COLO668 (cell line): Measurements from ENCODE around the gene KRTAP4-7.
"Not testable (repeated sequence)": the region's sequence is repeated elsewhere in the genome, so short reads cannot be mapped to it uniquely, and the experiment has no call there.

Experiments used
- DNase-seq: peaks from one replicate; lab custom pipeline; 2025; ENCODE audit not compliant: unreplicated experiment; lab: John Stamatoyannopoulos, UW

The KRTAP4-7 gene

GRCh38 chr17:41065016-41065689 lies 18.8 kb upstream of the KRTAP4-7 start:
- DNase-seq = not testable (repeated sequence)

GRCh38 chr17:41065829-41066624 lies 17.9 kb upstream of the KRTAP4-7 start, which contains the start of gene KRTAP2-4:
Gene KRTAP2-4 (minus strand): TSS chr17:41065879. CDS start chr17:41065845, 34 bp downstream.
- no peak for DNase-seq

- no peak for DNase-seq
Observed at GRCh38 chr17:41067281-41067680, 16.7 kb upstream of the KRTAP4-7 start.

GRCh38 chr17:41069031-41069430 lies 14.9 kb upstream of the KRTAP4-7 start:
- DNase-seq = no peak

GRCh38 chr17:41071606-41072360 lies 12.2 kb upstream of the KRTAP4-7 start:
- DNase-seq = peak; percentile 11

- no peak for DNase-seq
Observed at GRCh38 chr17:41073676-41074075, 10.3 kb upstream of the KRTAP4-7 start.

GRCh38 chr17:41076788-41077187 lies 7.2 kb upstream of the KRTAP4-7 start:
- DNase-seq = no peak

- no peak for DNase-seq
Observed at GRCh38 chr17:41082626-41083025, 1.3 kb upstream of the KRTAP4-7 start.

GRCh38 chr17:41083427-41083826 lies 523 bp upstream of the KRTAP4-7 start:
- not testable (repeated sequence) for DNase-seq

- DNase-seq = not testable (repeated sequence)
Observed at GRCh38 chr17:41088760-41089352, 4.9 kb downstream of the KRTAP4-7 start.

GRCh38 chr17:41096055-41096454 lies 12.1 kb downstream of the KRTAP4-7 start:
- no peak for DNase-seq

- no peak for DNase-seq
Observed at GRCh38 chr17:41098042-41098441, 14.1 kb downstream of the KRTAP4-7 start, which contains the start of gene KRTAP4-8. Gene KRTAP4-8 (minus strand): TSS chr17:41098142. CDS start chr17:41098084, 58 bp downstream.

- no peak for DNase-seq
Observed at GRCh38 chr17:41098481-41098880, 14.5 kb downstream of the KRTAP4-7 start.

- not testable (repeated sequence) for DNase-seq
Observed at GRCh38 chr17:41099682-41100480, 15.9 kb downstream of the KRTAP4-7 start.

- no peak for DNase-seq
Observed at GRCh38 chr17:41101586-41102259, 17.8 kb downstream of the KRTAP4-7 start, which contains the start of gene KRTAP4-16. Gene KRTAP4-16 (minus strand): TSS chr17:41102209. CDS start chr17:41102209, 0 bp downstream.

- DNase-seq = no peak
Observed at GRCh38 chr17:41103896-41104295, 19.9 kb downstream of the KRTAP4-7 start.

- not testable (repeated sequence) for DNase-seq
Observed at GRCh38 chr17:41104386-41105038, 20.6 kb downstream of the KRTAP4-7 start.

GRCh38 chr17:41105347-41105746 lies 21.4 kb downstream of the KRTAP4-7 start, which contains the start of gene KRTAP4-9:
Gene KRTAP4-9 (plus strand): TSS chr17:41105389. CDS start chr17:41105389, 0 bp downstream.
- not testable (repeated sequence) for DNase-seq

GRCh38 chr17:41107941-41108450 lies 24.0 kb downstream of the KRTAP4-7 start:
- DNase-seq = no peak
